GM18867 (cell line): Measurements from ENCODE around the gene BCL10.

Source experiments
- ATAC-seq: cut with Tn5 transposase; IDR thresholded peaks from one replicate; pipeline ENCODE4 v1.9.1; 2021; ENCODE audit warnings: mild to moderate bottlenecking, moderate library complexity; ENCODE audit not compliant: unreplicated experiment

BCL10 gene

GRCh38 chr1:85224734-85225623 is 51.5 kb downstream of the BCL10 start:
- no peak for ATAC-seq

GRCh38 chr1:85224295-85224694 is 52.1 kb downstream of the BCL10 start:
- ATAC-seq, result no peak

GRCh38 chr1:85223334-85223733 is 53.1 kb downstream of the BCL10 start:
- ATAC-seq, result no peak

- no peak for ATAC-seq
Measured at GRCh38 chr1:85220756-85221201, 55.7 kb downstream of the BCL10 start.

GRCh38 chr1:85219853-85220610 is 56.4 kb downstream of the BCL10 start:
- no peak for ATAC-seq

- ATAC-seq, result no peak
Measured at GRCh38 chr1:85216697-85217096, 59.7 kb downstream of the BCL10 start.
